ENCODE results near the gene NOS1.

The NOS1 gene

DNA sequence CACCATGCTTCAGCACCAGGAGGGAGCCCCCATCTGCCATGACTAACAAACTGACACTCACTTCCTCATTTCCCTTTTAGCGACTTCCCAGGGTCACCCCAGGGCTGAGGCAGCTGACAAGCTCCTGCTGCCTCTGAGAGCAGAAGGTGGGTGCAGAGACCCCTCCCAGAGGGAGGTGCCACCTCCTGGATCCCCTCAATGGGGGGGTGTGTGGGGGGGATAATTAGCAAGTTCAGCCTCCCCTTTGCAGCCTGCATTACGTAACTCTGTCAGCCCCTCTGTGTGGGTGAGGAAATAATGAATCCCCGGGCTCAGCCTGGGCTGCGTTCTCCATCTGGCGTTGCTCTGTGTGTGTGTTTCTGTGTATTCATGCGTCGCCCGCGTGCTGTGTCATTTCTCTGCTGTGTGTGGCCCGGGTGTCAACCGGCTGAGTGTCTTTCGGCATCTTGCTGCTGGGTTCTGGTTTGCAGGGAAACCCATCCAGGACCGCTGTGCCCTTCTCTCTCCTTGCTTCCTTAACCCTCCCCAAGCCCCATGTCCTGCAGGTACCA, 28.0 kb downstream of the NOS1 start:
- DNase-seq (ENCODE audit: extremely low read depth in 1 of 2, low read depth in 1 of 2) = no peak

DNA sequence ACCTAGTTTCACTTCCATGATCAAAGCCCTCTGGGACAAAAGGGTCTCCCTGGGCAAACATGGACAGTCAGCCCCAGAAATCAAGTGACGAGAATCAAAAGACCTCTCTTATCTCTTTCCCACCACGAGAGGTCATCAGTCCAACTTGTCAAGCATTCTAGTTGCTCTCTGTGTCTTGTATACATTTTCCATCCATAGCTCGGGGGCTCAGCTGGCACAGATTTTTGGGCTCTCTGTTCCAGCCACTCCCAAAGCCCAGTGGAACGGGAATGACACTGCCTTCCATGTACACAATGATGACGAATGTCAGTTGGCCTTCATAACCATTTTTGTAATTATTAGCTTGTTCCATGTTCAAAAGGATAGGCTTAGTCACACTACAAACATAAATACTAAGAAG, 29.7 kb downstream of the NOS1 start:
- no peak for DNase-seq (ENCODE audit: extremely low read depth in 1 of 2, low read depth in 1 of 2)

DNA sequence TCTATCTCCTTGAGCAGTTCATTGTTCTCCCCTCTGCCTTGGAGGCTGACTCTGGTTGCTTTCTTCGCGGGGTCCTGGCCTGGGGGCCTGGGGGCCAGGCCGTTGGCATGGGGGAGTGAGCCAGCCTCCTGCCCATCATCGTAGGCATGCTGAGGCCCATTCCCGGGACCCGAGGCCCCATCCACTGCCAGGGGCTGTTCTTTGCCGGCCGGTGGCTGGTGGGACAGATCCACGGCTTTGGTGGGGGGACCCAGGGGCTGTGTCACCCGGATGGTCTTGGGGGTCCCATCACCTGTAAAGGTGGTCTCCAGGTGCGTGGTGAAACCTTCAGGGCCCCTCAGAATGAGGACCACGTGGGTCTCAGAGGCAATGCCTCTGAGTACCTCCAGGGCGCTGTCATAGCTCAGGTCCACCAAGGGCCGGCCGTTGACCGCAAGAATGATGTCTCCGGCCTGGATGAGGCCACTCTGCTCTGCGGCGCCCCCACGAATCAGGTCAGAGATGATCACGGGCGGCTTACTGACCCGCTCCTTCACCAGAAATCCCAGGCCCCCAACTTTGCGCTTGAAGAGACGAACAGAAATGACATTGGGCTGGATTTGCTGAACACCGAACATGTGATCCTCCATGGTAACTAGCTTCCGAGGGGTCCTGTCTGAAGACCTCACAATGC, 30.8 kb downstream of the NOS1 start:
- DNase-seq (ENCODE audit: extremely low read depth in 1 of 2, low read depth in 1 of 2) = no peak

DNA sequence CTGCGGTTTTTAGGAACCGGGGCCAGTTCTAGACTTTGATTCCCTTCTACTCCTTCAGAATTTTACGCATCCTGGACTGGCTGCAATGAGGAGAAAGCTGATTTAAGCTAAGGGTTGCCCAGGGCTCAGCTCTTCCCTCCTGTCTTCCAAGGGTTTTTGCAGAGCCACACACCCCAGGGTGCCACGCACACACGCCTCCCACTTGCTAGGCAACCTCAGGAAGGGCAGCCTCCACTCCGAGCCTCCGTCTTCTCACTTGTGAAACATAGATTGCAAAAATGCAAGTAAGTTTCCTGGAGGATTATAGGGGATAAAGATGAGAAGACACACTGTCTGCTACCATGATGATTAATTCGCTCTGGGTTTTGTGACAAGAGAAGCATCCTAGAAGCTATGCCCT, 31.7 kb downstream of the NOS1 start:
- DNase-seq (ENCODE audit: extremely low read depth in 1 of 2, low read depth in 1 of 2) = no peak

DNA sequence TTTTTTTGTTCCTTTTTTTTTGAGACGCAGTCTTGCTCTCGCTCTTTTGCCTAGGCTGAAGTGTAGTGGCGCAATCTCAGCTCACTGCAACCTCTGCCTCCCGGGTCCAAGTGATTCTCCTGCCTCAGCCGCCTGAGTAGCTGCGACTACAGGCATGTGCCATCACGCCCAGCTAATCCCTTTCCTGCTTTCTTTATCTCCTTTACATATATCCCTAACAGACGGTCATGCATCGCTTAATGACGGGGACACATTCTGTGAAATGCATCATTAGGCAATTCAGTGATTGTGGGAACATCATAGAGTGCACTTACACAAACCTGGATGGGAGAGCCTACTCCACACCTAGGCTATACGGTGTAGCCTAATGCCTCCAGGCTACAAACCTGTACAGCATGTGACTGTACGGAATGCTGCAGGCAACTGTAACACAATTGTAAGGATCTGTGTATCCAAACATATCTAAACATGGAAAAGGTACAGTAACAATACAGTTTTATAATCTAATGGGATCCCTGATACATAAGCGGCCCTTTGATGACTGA, 32.8 kb downstream of the NOS1 start:
- no peak for DNase-seq (ENCODE audit: extremely low read depth in 1 of 2, low read depth in 1 of 2)

DNA sequence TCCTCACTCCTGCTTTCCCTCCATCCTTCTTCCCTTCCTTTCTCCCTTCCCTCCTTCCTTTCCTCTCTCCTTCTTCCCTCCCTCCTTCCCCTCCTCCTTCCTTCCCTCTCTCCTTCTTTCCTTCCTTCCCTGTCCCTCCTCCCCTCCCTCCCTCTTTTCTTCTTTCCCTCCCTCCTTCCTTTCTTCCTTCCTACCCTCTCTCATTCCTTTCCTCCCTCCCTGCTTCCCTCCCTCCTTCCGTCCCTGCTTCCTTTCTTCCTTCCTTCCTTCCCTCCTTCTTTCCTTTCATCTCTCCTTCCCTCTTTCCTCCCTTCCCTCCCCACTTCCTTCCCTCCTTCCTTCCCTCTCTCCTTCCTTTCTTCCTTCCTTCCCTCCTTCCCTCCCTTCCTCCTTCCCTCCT, 39.0 kb downstream of the NOS1 start:
- no peak for DNase-seq (ENCODE audit: extremely low read depth in 1 of 2, low read depth in 1 of 2)

DNA sequence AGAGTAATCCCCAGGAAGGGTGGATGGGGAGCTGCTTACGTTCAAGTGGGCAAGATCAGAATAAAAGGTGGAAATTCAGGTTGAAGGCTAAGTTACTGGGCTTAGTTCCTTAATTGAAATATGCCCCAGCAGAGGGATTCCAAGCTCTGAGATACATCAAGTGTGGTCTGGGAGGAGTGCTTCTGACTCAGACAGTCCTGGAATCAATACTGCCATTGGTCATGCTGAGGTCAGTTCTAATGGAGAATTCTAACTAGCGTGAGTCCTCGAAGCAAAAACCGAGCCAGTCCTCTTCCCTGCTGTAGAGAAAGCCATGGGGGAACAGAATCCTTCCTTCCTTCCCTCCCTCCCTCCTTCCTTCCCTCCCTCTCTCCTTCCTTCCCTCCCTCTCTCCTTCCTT, 39.9 kb downstream of the NOS1 start:
- no peak for DNase-seq (ENCODE audit: extremely low read depth in 1 of 2, low read depth in 1 of 2)

DNA sequence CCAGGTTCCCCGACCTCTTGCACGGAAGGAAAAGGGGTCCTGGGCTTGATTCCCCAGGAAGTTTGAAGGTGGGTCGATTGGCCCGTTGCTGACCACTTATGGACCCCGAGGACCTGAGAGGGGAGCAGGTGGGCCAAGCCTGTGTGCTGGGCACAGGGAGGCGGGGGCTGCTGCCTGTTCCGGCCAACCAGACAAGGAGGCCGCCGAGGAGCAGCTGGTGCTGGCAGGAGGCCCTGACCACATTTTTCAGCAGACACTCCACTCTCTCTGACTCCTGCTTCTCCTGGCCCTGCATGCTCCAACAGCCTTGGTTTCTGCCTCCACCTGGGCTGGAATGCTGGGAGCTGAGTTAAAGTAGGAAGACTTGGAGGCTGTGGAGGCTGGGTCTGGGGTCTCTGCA, 42.8 kb downstream of the NOS1 start:
- no peak for DNase-seq (ENCODE audit: extremely low read depth in 1 of 2, low read depth in 1 of 2)

DNA sequence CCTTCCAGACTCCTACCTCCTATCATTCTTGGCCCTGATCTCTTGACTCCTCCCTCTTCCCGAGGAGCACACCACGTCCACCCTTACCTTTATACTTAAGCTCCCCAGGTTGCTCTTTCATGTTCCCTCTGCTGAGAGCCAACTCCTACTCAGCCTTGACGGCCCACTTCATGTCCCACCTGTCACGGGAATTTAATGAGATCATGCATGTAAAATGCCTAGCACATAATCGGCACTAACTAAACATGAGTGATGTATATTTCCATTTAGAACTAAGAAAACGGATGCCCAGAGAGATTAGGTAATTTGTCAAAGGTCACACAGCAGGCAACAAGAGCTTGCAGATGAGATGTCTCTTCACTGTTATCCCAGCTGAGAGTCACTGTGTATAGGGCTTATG, 45.1 kb downstream of the NOS1 start:
- no peak for DNase-seq (ENCODE audit: extremely low read depth in 1 of 2, low read depth in 1 of 2)

DNA sequence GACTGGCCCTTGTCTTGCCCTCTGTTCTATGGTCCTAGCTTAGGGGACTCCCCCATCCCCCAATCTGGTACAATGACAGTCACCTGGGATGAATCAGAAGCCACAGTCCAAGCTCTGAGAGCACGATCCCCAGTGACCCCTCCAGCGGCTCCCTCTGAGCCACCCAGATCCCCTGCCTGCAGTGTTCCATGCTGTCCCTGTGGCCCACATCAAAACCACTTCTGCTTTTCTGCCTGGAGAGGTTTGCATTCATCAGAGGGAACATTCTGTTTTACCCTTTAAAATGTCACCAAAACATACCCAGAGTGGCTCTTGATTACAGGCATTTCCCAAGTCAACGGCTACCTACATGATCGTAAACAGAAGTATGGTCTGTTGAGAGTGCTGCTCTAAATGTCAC, 47.5 kb downstream of the NOS1 start:
- no peak for DNase-seq (ENCODE audit: extremely low read depth in 1 of 2, low read depth in 1 of 2)

DNA sequence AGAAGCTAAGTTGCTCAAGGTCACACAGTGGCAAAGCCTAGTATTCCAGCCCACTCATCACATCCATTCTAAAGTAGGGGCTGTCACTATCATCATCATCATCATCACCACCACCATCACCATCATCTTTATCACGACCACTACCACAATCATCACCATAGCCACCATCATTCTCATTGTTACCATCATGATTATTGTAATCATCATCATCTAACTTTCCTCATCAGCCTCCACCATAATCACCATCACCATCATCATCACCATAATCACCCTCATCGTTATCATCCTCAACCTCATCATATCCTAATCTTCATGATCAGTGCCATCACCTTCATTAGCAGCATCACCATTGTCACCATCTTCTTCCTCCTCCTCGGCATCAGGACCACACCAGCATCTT, 48.7 kb downstream of the NOS1 start:
- no peak for DNase-seq (ENCODE audit: extremely low read depth in 1 of 2, low read depth in 1 of 2)

DNA sequence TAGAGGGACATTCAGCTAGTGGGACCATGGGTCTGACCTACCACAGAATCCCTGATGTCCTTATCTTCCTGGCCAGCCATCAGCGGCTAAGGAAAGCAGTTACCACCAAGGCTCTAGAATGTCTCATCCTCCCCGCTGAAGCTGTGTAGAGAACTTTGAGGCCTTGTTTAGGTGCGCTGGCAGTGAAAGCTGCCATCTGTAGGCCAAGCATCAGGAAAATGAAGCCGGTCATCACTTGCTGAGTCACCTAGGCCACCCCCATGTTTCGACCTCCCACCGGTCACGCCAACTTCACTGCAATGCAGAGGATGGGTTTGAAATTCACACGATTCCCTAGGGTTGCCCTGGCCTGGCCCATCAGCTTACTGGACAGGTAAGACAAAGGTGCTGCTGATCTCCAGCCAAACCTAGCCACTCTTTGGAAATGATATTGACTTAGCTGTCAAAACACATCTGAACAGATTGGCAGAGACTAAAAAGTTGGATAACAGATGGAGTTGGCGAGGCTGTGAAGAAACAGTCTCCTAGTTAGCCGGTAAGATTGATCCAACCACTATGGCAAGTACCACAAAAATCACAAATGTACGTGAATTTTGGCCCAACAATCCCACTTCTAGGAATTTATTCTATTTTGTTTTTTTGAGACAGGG, 52.0 kb downstream of the NOS1 start:
- DNase-seq (ENCODE audit: extremely low read depth in 1 of 2, low read depth in 1 of 2) = no peak

DNA sequence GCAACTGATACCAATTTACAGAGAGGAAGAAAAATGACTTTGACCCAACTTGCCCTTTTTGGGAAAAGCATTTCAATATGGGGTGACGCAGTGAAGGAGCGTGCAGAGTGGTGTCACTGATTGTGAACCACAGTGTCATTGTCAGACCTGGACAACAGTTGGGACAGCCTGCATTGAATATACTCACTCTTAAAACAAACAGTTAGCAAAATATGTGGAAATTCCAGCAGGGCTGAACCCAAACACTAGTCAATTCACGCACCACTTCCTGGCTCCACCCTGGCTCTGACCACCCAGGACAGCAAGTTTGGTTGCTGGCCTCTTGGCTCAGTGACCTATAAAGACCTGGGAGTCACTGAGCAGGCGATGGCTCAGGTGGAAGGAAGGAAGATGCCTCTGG, 61.3 kb downstream of the NOS1 start:
- DNase-seq (ENCODE audit: extremely low read depth in 1 of 2, low read depth in 1 of 2) = no peak

DNA sequence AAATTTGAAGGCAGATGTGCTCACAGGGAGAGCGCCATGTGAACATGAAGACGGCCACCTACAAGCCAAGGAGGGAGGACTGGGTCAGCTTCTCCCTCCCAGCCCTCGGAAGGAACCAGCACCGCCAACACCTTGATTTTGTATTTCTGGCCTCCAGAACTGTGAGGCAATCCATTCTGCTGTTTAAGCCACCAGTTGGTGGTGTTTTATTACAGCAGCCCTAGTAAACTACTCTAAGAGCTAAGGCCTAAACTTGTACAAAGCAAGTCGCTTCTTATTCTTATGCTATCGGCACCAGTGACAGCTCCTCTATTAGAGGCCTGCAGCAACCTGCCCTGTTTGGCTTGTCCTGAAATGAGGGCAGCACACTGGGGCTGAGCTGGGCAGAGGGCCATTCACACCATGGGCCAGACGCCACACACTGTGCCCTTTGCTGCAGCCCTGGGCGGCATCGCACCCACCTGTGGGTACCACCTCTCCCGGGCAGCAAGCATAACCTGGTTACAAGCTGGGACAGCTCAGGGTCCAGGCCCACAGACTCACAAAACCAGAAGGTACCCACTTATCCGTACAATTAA, 62.7 kb downstream of the NOS1 start:
- DNase-seq (ENCODE audit: extremely low read depth in 1 of 2, low read depth in 1 of 2) = no peak

DNA sequence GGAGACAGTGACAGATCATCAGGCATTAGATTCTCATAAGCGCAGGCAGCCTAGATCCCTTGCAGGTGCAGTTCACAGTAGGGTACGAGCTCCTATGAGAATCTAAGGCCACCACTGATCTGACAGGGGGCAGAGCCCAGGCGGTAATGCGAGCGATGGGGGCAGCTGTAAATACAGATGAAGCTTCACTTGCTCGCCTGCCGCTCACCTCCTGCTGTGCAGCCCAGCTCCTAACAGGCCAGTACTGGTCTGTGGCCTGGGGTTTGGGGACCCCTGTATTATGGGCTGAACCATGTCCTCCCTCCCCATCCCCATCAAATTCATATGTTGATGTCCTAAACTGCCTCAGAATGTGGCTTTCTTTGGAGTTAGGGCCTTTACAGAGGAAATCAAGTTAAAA, 63.2 kb downstream of the NOS1 start:
- no peak for DNase-seq (ENCODE audit: extremely low read depth in 1 of 2, low read depth in 1 of 2)

DNA sequence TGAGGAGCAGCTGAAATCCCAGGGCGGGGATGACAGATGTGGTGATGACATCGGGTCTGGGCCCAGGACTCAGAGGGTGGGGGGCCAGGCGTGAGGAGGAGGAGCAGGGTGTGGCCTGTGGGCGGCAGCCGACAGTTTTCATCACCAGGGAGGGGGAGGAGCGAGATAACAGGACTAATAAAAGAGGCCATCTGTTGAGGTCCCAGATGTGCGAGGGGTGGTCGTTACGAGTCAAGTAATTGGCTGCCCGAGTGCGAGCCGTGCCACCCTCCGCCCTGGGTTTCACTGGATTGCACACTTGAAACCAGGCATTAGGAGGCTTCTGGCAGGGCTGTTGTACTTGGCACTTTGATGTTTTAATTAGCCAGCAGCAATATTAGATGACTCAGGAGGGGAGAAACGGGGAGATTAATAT, 67.2 kb downstream of the NOS1 start:
- DNase-seq (ENCODE audit: extremely low read depth in 1 of 2, low read depth in 1 of 2) = no peak

DNA sequence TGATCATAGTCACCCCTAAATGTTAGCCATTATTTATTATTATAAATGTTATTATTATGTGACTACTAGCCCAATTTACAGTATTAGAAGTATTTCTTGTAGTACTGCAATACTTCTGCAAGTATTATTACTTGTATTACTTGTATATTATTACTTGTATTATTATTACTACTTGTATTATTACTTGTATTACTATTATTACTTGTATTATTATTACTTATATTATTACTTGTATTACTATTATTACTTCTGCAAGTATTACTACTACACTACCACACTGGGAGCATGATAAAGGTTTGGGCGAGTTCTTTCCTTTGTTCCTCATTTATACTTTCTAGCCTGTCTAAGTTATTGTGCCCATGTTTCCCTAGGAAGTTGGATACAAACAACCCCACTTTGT, 67.9 kb downstream of the NOS1 start:
- no peak for DNase-seq (ENCODE audit: extremely low read depth in 1 of 2, low read depth in 1 of 2)

DNA sequence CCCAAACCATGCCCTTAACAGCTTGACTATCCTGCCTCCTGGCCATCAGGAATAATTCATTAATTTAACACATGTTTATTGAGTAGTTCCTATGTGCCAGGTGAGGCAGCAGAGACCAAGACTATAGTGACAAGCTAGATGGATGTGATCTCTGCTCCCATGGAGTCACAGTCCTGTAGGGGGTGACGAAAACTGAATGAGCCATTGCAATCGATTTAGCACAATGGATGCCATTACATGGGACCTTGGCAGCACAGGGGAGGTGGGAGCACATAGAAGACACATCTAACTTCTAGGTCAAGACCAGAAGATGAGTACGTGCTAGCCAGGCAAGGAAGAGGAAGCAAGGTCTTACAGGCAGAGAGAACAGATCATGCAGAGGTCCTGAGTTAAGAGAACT, 68.7 kb downstream of the NOS1 start:
- no peak for DNase-seq (ENCODE audit: extremely low read depth in 1 of 2, low read depth in 1 of 2)

DNA sequence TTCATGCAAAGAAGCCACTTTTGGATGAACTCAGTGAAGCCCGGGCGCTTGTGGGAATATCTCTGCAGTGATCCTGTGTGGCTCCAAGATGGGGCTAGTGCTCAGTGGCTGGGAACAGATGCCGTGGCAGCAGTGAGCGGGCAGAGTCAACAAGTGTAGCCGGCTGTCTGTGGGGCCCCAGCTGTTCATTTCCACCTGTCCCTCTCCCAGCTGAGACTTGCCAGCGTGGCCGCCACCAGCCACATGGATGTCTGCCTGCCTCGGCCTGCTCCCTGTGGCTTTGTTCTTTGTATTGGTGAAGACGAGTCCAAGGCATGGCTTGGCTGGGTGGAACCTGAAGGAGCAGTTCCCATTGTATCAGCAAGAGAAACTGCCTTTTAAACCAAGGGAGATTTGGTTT, 77.3 kb downstream of the NOS1 start:
- no peak for DNase-seq (ENCODE audit: extremely low read depth in 1 of 2, low read depth in 1 of 2)

DNA sequence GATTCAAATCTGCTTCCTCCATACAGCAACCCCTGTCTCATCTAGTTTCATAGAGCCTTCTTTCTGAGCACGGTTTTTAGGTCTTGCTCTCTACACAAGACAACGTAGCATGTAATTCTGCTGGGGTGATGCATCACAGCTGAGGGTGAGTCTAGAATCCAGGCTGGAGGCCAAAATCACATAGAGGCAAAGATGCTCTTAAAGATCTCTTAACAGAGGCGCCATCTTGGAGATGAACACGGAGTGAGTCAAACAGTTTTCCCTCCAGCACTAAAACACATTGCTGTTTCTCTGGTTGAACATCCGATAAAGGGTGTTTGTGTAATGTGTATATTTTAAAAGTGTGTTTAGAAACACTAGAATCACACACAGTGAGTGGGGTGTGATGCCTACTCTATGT, 78.9 kb downstream of the NOS1 start:
- DNase-seq (ENCODE audit: extremely low read depth in 1 of 2, low read depth in 1 of 2) = no peak

DNA sequence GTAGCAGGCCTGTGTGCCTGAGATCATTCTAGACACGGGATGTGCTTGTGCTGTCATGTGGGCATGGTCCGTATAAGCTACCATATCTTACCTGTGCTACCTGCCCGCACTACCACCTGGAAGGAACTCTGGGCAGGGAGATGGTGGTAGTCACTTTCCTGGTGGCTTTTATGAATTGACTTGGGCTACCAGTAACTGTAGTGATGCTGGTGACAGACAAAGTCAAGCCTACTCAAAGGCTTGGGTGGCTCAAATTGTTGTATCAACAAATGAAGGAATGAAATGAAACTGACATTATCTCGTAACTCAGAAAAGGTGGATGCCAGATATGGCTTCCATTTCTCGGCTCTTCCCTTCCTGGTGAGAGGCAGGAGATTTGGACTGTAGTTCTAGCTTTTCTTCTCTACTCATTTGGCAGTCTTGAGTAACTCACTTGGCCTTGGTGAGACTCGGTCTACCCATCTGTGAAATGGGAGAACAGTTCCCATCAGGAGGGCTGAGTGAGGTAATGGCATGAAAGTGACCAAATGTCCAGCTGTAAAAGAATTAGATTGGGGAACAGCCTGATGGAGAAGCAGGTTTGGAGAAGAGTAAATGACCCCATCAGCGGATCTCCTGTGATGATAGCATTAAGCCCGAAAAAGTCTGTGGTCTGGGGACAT, 81.3 kb downstream of the NOS1 start:
- DNase-seq (ENCODE audit: extremely low read depth in 1 of 2, low read depth in 1 of 2) = no peak

DNA sequence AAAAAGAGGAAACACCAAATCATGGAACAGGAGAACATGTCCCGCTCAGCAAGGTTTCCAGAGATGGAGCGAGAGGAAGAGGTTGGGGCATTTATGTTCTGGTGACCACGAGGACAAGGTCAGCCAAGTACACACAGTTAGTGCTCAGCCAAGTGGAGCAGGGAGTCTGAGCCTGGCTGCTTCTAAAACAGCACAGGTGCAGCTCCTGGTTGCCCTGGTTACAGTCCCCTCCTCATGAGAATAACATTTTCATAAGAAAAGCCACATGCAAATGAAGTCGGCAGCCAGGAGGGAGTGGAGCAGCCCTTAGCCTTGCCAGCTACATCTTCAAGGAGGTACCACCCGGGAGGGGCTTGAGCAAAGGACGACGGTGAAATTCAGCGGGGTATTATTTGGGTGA, 81.8 kb downstream of the NOS1 start:
- no peak for DNase-seq (ENCODE audit: extremely low read depth in 1 of 2, low read depth in 1 of 2)
